PFSK-1 (cell line): Measurements from ENCODE around the gene HMCN2.

Source experiments
- FOXP2 ChIP-seq: optimal IDR thresholded peaks from 2 replicates; pipeline ENCODE3; 2011; ENCODE audit warnings: borderline replicate concordance, control low read depth, inconsistent platforms; ENCODE audit not compliant: insufficient read depth; ENCODE audit errors: extremely low read length, extremely low read depth
- POLR2AphosphoS5 ChIP-seq: IDR thresholded peaks from 2 replicates; pipeline ENCODE4 v1.6.1; 2012; ENCODE audit warnings: low read depth, mild to moderate bottlenecking, control low read depth, low read length, moderate library complexity
- SIN3A ChIP-seq: IDR thresholded peaks from 2 replicates; pipeline ENCODE4 v1.6.1; 2012; ENCODE audit warnings: mild to moderate bottlenecking, low read length, moderate library complexity, borderline replicate concordance; ENCODE audit not compliant: insufficient read depth
- TAF1 ChIP-seq: IDR thresholded peaks from 2 replicates; pipeline ENCODE4 v1.6.1; 2012; ENCODE audit warnings: low read length, control low read depth, borderline replicate concordance; ENCODE audit not compliant: insufficient read depth
- TF ChIP-seq, protein P1 (sequence below), 2 experiments: IDR thresholded peaks; 2 replicates each; pipeline versions ENCODE4 v1.6.1 to v1.8.0; 2011 to 2012; ENCODE audit warnings: low read depth in 2 of 2, low read length in 2 of 2, control low read depth in 1 of 2, inconsistent platforms in 1 of 2, mild to moderate bottlenecking in 1 of 2, moderate library complexity in 1 of 2; ENCODE audit not compliant: insufficient read depth in 1 of 2

HMCN2 gene

DNA sequence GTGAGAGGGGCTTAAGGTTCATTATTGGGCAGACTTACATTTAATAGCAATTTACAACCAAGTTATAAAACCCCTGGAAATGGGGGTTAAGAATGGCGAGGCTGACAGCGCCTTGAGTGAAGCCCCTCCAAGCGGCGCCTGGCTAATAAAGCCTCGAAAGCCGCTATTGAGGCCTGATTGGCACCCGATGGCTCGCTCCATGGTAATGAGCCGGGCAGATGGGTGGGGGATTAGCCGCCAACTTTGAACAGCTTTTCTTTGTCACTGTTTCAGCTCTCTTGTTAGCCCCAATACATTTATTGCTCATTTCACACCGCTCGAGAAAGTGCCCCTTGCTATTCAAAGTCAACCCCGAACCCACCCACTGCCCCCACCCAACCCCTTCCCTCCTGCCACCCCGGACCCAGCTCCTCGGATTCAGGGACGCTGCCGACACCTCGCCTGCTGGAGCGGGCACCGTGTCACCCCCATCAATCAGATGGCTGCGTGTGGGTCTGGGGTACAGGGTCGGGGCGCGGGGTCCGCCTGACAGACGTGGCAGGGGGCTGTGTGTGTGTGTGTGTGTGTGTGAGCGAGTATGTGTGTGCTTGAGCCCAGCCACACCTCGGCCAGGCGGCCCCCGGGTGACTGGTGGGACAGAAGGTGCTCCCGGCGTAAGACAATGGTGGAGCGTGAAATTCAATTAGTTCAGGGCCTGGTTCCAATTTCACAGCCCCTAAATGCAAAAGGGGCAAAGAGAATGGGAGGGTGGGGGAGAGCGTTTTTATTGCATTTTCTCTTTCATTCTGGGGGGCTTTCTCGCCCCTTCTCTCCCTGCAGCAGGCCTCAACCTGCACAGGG is 213.4 kb downstream of the HMCN2 start:
- TF ChIP-seq, protein P1, sequence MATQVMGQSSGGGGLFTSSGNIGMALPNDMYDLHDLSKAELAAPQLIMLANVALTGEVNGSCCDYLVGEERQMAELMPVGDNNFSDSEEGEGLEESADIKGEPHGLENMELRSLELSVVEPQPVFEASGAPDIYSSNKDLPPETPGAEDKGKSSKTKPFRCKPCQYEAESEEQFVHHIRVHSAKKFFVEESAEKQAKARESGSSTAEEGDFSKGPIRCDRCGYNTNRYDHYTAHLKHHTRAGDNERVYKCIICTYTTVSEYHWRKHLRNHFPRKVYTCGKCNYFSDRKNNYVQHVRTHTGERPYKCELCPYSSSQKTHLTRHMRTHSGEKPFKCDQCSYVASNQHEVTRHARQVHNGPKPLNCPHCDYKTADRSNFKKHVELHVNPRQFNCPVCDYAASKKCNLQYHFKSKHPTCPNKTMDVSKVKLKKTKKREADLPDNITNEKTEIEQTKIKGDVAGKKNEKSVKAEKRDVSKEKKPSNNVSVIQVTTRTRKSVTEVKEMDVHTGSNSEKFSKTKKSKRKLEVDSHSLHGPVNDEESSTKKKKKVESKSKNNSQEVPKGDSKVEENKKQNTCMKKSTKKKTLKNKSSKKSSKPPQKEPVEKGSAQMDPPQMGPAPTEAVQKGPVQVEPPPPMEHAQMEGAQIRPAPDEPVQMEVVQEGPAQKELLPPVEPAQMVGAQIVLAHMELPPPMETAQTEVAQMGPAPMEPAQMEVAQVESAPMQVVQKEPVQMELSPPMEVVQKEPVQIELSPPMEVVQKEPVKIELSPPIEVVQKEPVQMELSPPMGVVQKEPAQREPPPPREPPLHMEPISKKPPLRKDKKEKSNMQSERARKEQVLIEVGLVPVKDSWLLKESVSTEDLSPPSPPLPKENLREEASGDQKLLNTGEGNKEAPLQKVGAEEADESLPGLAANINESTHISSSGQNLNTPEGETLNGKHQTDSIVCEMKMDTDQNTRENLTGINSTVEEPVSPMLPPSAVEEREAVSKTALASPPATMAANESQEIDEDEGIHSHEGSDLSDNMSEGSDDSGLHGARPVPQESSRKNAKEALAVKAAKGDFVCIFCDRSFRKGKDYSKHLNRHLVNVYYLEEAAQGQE (IDR thresholded peaks at IDR 0.05; ENCODE audit: insufficient read depth in 1 of 2, low read depth in 2 of 2, low read length in 2 of 2), result no peak
- TF ChIP-seq SIN3A (no peak), FOXP2 (no peak), POLR2AphosphoS5 (no peak), TAF1 (no peak)

- TF ChIP-seq POLR2AphosphoS5 (no peak), SIN3A (no peak), TAF1 (no peak), FOXP2 (no peak)
- TF ChIP-seq, protein P1 (IDR thresholded peaks at IDR 0.05; ENCODE audit: insufficient read depth in 1 of 2, low read depth in 2 of 2, low read length in 2 of 2), result no peak
These were observed 214.0 kb downstream of the HMCN2 start for GRCh38 chr9:130479587-130479986.

GRCh38 chr9:130480673-130481072 is 215.1 kb downstream of the HMCN2 start:
- TF ChIP-seq FOXP2 (no peak), TAF1 (no peak), SIN3A (no peak), POLR2AphosphoS5 (no peak)
- TF ChIP-seq, protein P1 (IDR thresholded peaks at IDR 0.05; ENCODE audit: insufficient read depth in 1 of 2, low read depth in 2 of 2, low read length in 2 of 2), result no peak

- TF ChIP-seq TAF1 (no peak), POLR2AphosphoS5 (no peak), SIN3A (no peak), FOXP2 (no peak)
- TF ChIP-seq, protein P1 (IDR thresholded peaks at IDR 0.05; ENCODE audit: insufficient read depth in 1 of 2, low read depth in 2 of 2, low read length in 2 of 2), result no peak
These were observed 216.9 kb downstream of the HMCN2 start for GRCh38 chr9:130482463-130482862.
